Parathyroid adenoma (tissue), 2 donors: ENCODE results near the gene MAD1L1.
"Not testable (repeated sequence)": the region's sequence is repeated elsewhere in the genome, so short reads cannot be mapped to it uniquely, and the experiment has no call there.

Experiments
- H2AFZ ChIP-seq: fragments of 300-600 bp; sonication (generic); one replicate; pipeline ENCODE4 v1.7.0; 2017; ENCODE audit warnings: antibody characterized with exemption, mild to moderate bottlenecking
- H3K27ac ChIP-seq: fragments of 300-600 bp; sonication (generic); one replicate; pipeline ENCODE4 v1.7.0; 2017
- H3K27me3 ChIP-seq: fragments of 300-600 bp; sonication (generic); one replicate; pipeline ENCODE4 v1.7.0; 2017; ENCODE audit warnings: low read length; ENCODE audit not compliant: control insufficient read depth, insufficient read depth
- H3K36me3 ChIP-seq: fragments of 300-600 bp; sonication (generic); one replicate; pipeline ENCODE4 v1.7.0; 2017; ENCODE audit warnings: low read length; ENCODE audit not compliant: control insufficient read depth, insufficient read depth
- H3K4me1 ChIP-seq: fragments of 300-600 bp; sonication (generic); one replicate; pipeline ENCODE4 v1.7.0; 2017; ENCODE audit warnings: control low read depth
- H3K4me2 ChIP-seq: fragments of 300-600 bp; sonication (generic); one replicate; pipeline ENCODE4 v1.7.0; 2017; ENCODE audit warnings: low read length
- H3K4me3 ChIP-seq: fragments of 300-600 bp; sonication (generic); one replicate; pipeline ENCODE4 v1.7.0; 2017; ENCODE audit warnings: low read depth, low read length
- H3K79me2 ChIP-seq: fragments of 300-600 bp; sonication (generic); one replicate; pipeline ENCODE4 v1.7.0; 2017; ENCODE audit warnings: control low read depth
- H3K9ac ChIP-seq: fragments of 300-600 bp; sonication (generic); one replicate; pipeline ENCODE4 v1.7.0; 2017; ENCODE audit warnings: mild to moderate bottlenecking
- H3K9me3 ChIP-seq: fragments of 300-600 bp; sonication (generic); one replicate; pipeline ENCODE4 v1.7.0; 2017; ENCODE audit warnings: low read length; ENCODE audit not compliant: control insufficient read depth
- CTCF ChIP-seq: fragments of 300-600 bp; sonication (generic); IDR thresholded peaks from one replicate; pipeline ENCODE4 v1.7.0; 2017; ENCODE audit warnings: antibody characterized with exemption, mild to moderate bottlenecking
- donor health status: primary hyperparathyroidism.

Gene MAD1L1

GRCh38 chr7:1861799-1862458, 370.8 kb downstream of the MAD1L1 start:
- Histone ChIP-seq H2AFZ (no peak overlapping the region), H3K4me1 (no peaks in the 10 kb centered on the region), H3K27ac (no peak overlapping the region), H3K27me3 (no peaks in the 10 kb centered on the region), H3K4me2 (no peak overlapping the region), H3K36me3 (no peaks in the 10 kb centered on the region), H3K9me3 (no peaks in the 10 kb centered on the region), H3K9ac (no peak overlapping the region), H3K4me3 (no peak overlapping the region), H3K79me2 (no peaks in the 10 kb centered on the region)
- no peak for TF ChIP-seq CTCF

- H3K36me3 ChIP-seq, H3K27ac ChIP-seq, H2AFZ ChIP-seq, H3K4me2 ChIP-seq, H3K79me2 ChIP-seq, H3K4me1 ChIP-seq, H3K4me3 ChIP-seq, H3K27me3 ChIP-seq, H3K9me3 ChIP-seq, H3K9ac ChIP-seq: not testable (repeated sequence)
Measured at GRCh38 chr7:1860881-1861798, 371.6 kb downstream of the MAD1L1 start.

GRCh38 chr7:1859266-1860035, 373.3 kb downstream of the MAD1L1 start:
- no peaks in the 10 kb centered on the region for H3K36me3 ChIP-seq
- no peak overlapping the region for H3K4me2 ChIP-seq
- no peak overlapping the region for H3K9ac ChIP-seq
- no peaks in the 10 kb centered on the region for H3K27me3 ChIP-seq
- H2AFZ ChIP-seq, result no peak overlapping the region
- H3K27ac ChIP-seq, result no peak overlapping the region
- no peaks in the 10 kb centered on the region for H3K9me3 ChIP-seq
- TF ChIP-seq CTCF, result no peak
- no peaks in the 10 kb centered on the region for H3K4me1 ChIP-seq
- no peaks in the 10 kb centered on the region for H3K79me2 ChIP-seq
- no peak overlapping the region for H3K4me3 ChIP-seq

- TF ChIP-seq CTCF, result no peak
- Histone ChIP-seq H3K9me3 (no peaks in the 10 kb centered on the region), H3K4me1 (no peaks in the 10 kb centered on the region), H3K4me3 (no peak overlapping the region), H2AFZ (no peak overlapping the region), H3K9ac (no peak overlapping the region), H3K4me2 (no peak overlapping the region), H3K27me3 (no peaks in the 10 kb centered on the region), H3K36me3 (no peaks in the 10 kb centered on the region), H3K27ac (no peak overlapping the region), H3K79me2 (no peaks in the 10 kb centered on the region)
Measured at GRCh38 chr7:1858435-1859265, 374.1 kb downstream of the MAD1L1 start.
